ENCODE data around the gene TCEA2.

DNA sequence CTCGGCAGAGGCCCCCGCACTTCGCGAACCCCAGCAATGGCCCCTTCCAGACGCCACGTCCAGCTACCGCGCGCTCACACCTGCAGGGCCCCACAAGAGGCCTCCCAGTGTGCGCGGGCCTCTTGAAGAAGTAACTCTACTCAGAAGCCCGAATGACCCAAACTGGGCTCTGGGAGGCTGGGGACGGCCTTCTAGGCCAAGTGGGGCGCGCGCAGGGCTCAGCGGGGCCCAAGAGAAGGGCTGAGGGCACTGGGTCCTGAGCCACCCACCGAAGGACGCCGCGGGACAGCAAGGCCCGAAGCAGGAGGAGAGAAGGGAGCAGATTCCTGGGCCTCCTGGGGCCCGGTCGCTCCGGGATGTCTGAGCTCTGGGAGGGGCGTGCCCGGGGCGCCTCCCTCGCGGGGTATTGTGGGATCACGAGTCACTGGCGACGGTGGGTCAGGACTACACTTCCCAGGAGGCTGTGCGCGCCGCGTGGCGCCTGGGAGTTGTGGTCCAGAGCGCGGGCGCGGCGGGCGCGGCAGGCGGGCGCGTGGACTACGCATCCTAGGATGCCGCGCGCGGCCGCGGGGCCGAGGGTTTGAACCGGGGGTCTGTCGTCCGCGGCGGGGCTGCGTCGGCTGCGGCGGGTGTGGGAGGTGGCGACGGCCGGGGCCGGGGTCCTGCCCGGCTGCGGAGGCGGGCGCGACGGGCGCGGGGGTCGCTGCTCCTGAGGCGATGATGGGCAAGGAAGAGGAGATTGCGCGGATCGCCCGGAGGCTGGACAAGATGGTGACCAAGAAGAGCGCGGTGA is at the start of gene TCEA2:
- TF ChIP-seq, protein P1, sequence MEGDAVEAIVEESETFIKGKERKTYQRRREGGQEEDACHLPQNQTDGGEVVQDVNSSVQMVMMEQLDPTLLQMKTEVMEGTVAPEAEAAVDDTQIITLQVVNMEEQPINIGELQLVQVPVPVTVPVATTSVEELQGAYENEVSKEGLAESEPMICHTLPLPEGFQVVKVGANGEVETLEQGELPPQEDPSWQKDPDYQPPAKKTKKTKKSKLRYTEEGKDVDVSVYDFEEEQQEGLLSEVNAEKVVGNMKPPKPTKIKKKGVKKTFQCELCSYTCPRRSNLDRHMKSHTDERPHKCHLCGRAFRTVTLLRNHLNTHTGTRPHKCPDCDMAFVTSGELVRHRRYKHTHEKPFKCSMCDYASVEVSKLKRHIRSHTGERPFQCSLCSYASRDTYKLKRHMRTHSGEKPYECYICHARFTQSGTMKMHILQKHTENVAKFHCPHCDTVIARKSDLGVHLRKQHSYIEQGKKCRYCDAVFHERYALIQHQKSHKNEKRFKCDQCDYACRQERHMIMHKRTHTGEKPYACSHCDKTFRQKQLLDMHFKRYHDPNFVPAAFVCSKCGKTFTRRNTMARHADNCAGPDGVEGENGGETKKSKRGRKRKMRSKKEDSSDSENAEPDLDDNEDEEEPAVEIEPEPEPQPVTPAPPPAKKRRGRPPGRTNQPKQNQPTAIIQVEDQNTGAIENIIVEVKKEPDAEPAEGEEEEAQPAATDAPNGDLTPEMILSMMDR (IDR thresholded peaks at IDR 0.05), result no peak
- peak; percentile 79 for TF ChIP-seq POLR2A (IDR thresholded peaks at IDR 0.05)
